ENCODE data around the gene ATG2A. TPM values are rescaled to one million over a fixed set of nuclear protein-coding genes. Genes with fewer than 3 reads are reported as not detected.

ATG2A gene
- total and polyA plus RNA-seq, 10 of the 15 experiments (the other 5 are each of a cell fraction or from before 2014, with no cell fraction given), result 0.08 to 19.0 (median 4.6) TPM

GRCh38 chr11:64936539-64936938, 19.5 kb upstream of the ATG2A start (continued):
- TF ChIP-seq, protein P1, sequence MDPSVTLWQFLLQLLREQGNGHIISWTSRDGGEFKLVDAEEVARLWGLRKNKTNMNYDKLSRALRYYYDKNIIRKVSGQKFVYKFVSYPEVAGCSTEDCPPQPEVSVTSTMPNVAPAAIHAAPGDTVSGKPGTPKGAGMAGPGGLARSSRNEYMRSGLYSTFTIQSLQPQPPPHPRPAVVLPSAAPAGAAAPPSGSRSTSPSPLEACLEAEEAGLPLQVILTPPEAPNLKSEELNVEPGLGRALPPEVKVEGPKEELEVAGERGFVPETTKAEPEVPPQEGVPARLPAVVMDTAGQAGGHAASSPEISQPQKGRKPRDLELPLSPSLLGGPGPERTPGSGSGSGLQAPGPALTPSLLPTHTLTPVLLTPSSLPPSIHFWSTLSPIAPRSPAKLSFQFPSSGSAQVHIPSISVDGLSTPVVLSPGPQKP (IDR thresholded peaks at IDR 0.05; ENCODE audit: low read depth, low read length), result no peak
- TF ChIP-seq MEF2B (IDR thresholded peaks at IDR 0.05; ENCODE audit: partially characterized antibody, poor library complexity, severe bottlenecking), result no peak
- TF ChIP-seq EZH2 (IDR thresholded peaks at IDR 0.05; ENCODE audit: borderline replicate concordance, control insufficient read depth, low read depth, low read length), result no peak
- TF ChIP-seq, protein P2, sequence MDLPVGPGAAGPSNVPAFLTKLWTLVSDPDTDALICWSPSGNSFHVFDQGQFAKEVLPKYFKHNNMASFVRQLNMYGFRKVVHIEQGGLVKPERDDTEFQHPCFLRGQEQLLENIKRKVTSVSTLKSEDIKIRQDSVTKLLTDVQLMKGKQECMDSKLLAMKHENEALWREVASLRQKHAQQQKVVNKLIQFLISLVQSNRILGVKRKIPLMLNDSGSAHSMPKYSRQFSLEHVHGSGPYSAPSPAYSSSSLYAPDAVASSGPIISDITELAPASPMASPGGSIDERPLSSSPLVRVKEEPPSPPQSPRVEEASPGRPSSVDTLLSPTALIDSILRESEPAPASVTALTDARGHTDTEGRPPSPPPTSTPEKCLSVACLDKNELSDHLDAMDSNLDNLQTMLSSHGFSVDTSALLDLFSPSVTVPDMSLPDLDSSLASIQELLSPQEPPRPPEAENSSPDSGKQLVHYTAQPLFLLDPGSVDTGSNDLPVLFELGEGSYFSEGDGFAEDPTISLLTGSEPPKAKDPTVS (IDR thresholded peaks at IDR 0.05; ENCODE audit: low read depth, low read length), result no peak
- no peak for TF ChIP-seq BACH1 (IDR thresholded peaks at IDR 0.05; ENCODE audit: borderline replicate concordance)
- no peak for TF ChIP-seq SMARCA5 (IDR thresholded peaks at IDR 0.05)
- no peak for TF ChIP-seq MYB (IDR thresholded peaks at IDR 0.05; ENCODE audit: borderline replicate concordance, low read depth, low read length)
- no peak for TF ChIP-seq E4F1 (IDR thresholded peaks at IDR 0.05; ENCODE audit: borderline replicate concordance, partially characterized antibody)
- TF ChIP-seq ZNF207 (IDR thresholded peaks at IDR 0.05; ENCODE audit: borderline replicate concordance), result no peak
